ENCODE results near the gene SYNDIG1L. TPM values are rescaled to one million over a fixed set of nuclear protein-coding genes. Genes with fewer than 3 reads are reported as not detected.

Gene SYNDIG1L
- total and polyA plus RNA-seq, 8 donors, result not detected

DNA sequence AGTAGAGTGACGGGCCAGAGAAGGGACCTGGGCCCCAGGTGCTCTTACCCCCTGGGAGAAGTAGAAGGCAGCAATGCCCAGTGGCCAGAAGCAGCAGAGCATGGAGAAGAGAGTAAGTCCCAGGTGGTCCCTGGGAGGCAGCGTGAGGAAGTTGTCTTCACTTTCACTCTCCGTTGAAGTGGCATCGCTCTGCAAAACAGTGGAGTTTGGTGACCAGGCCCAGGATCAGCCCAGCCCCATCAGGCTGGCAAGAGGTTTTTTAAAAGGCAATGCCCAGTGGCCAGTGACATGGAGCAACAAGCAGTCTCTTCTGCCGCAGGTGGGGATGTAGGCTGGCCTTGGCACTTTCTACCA is 18.2 kb downstream of the SYNDIG1L start:
- DNase-seq, result no peak
- peaks cover 0 to 2% (median 0%) of the 10 kb centered on the region in 4 donors for H3K4me1 ChIP-seq
- H3K27me3 ChIP-seq, result peaks cover 0 to 83% (median 11%) of the 10 kb centered on the region in 3 donors
- no peaks in the 10 kb centered on the region for H3K9me3 ChIP-seq
- H3K4me3 ChIP-seq, result no peak overlapping the region
- H3K27ac ChIP-seq, result no peak overlapping the region
- WGBS, 5 donors, result 90 to 95% (median 92%) methylated on average over 5 of the region's 5 CpGs
- no peaks in the 10 kb centered on the region for H3K36me3 ChIP-seq
- intact Hi-C loops (cut with DNase I; ENCODE audit: low total_unique reads), result no loop called here
- no peak for TF ChIP-seq POLR2A (IDR thresholded peaks at IDR 0.05)
- TF ChIP-seq, protein P1, sequence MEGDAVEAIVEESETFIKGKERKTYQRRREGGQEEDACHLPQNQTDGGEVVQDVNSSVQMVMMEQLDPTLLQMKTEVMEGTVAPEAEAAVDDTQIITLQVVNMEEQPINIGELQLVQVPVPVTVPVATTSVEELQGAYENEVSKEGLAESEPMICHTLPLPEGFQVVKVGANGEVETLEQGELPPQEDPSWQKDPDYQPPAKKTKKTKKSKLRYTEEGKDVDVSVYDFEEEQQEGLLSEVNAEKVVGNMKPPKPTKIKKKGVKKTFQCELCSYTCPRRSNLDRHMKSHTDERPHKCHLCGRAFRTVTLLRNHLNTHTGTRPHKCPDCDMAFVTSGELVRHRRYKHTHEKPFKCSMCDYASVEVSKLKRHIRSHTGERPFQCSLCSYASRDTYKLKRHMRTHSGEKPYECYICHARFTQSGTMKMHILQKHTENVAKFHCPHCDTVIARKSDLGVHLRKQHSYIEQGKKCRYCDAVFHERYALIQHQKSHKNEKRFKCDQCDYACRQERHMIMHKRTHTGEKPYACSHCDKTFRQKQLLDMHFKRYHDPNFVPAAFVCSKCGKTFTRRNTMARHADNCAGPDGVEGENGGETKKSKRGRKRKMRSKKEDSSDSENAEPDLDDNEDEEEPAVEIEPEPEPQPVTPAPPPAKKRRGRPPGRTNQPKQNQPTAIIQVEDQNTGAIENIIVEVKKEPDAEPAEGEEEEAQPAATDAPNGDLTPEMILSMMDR (IDR thresholded peaks at IDR 0.05), result no peak
- no peak for TF ChIP-seq EP300 (IDR thresholded peaks at IDR 0.05)
- TF ChIP-seq POLR2AphosphoS5 (IDR thresholded peaks at IDR 0.05), result no peak

GRCh38 chr14:74407021-74407800 is 18.8 kb downstream of the SYNDIG1L start:
- Histone ChIP-seq H3K36me3 (no peaks in the 10 kb centered on the region), H3K27me3 (peaks cover 0 to 85% (median 14%) of the 10 kb centered on the region in 3 donors), H3K4me3 (no peak overlapping the region), H3K4me1 (peaks cover 0 to 7% (median 3%) of the 10 kb centered on the region in 4 donors), H3K27ac (no peak overlapping the region), H3K9me3 (no peaks in the 10 kb centered on the region)
- TF ChIP-seq EP300 (IDR thresholded peaks at IDR 0.05) (no peak), POLR2A (IDR thresholded peaks at IDR 0.05) (no peak), POLR2AphosphoS5 (IDR thresholded peaks at IDR 0.05) (no peak)
- TF ChIP-seq, protein P1 (IDR thresholded peaks at IDR 0.05), result no peak
- WGBS, 5 donors, result 86 to 90% (median 89%) methylated on average over 10 to 17 of the region's 17 CpGs
- intact Hi-C loops (cut with DNase I; ENCODE audit: low total_unique reads), result no loop called here
- DNase-seq, result no peak

DNA sequence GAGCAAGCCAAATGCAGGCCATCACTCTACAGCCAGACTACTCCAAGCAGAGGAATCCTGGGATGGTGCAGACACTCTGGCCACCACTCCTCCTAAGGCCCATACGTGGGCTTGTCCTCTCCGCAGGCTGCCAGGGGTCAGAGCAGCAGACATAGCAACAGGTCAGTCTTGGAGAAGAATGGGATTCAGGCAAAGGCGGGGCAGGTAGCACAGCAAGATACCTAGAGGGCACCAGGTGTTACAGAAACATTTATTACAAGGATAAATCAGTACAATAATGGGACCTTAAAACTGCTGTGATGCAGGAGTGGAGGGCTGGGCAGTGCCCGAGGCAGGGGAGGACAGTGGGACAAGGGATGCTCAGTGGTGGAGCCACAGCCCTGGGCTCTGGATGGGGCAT is 20.3 kb downstream of the SYNDIG1L start:
- no peaks in the 10 kb centered on the region for H3K36me3 ChIP-seq
- TF ChIP-seq, protein P1 (IDR thresholded peaks at IDR 0.05), result no peak
- no peak for TF ChIP-seq POLR2AphosphoS5 (IDR thresholded peaks at IDR 0.05)
- H3K9me3 ChIP-seq, result no peaks in the 10 kb centered on the region
- H3K27ac ChIP-seq, result no peak overlapping the region
- intact Hi-C loops (cut with DNase I; ENCODE audit: low total_unique reads), result no loop called here
- DNase-seq, result no peak
- no peak overlapping the region for H3K4me3 ChIP-seq
- 62 to 72% (median 70%) methylated on average over 4 of the region's 4 CpGs for WGBS, 5 donors
- peaks cover 11 to 20% (median 14%) of the 10 kb centered on the region in 4 donors for H3K4me1 ChIP-seq
- peaks cover 0 to 86% (median 14%) of the 10 kb centered on the region in 3 donors for H3K27me3 ChIP-seq

DNA sequence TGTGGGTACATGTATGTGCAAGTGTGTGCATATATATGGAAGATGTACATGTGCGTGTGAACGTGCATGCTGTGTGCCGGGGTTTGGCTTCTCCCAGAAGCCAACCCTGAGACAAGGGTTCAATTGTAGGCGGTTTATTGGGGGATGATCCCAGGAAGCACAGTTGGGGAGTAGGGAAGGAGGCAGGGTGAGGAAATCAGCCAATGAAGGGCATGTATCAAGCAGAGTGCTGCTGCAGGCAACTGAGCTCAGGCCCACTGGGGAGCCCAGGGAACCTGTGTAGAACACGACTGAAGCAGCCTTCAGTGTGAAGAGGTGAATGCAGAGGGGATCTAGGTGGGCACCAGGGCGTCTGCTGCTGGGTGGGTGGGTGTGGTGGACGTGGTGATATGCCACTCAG is 21.6 kb downstream of the SYNDIG1L start:
- no peak for DNase-seq
- intact Hi-C loops (cut with DNase I; ENCODE audit: low total_unique reads), result no loop called here
- no peak for TF ChIP-seq POLR2A (IDR thresholded peaks at IDR 0.05)
- TF ChIP-seq POLR2AphosphoS5 (IDR thresholded peaks at IDR 0.05), result no peak
- TF ChIP-seq, protein P1 (IDR thresholded peaks at IDR 0.05), result no peak
- TF ChIP-seq EP300 (IDR thresholded peaks at IDR 0.05), result no peak
- H3K9me3 ChIP-seq, result no peaks in the 10 kb centered on the region
- H3K27ac ChIP-seq, result no peak overlapping the region
- no peak overlapping the region for H3K4me3 ChIP-seq
- WGBS, 5 donors, result 68 to 82% (median 75%) methylated on average over 7 of the region's 7 CpGs
- H3K27me3 ChIP-seq, result peaks cover 0 to 81% (median 14%) of the 10 kb centered on the region in 3 donors
- no peaks in the 10 kb centered on the region for H3K36me3 ChIP-seq
- peaks cover 11 to 20% (median 14%) of the 10 kb centered on the region in 4 donors for H3K4me1 ChIP-seq

Data from stomach (tissue), 9 donors.